Transverse colon (tissue), 4 donors: ENCODE results near the gene ACTR1B.
"Not testable (repeated sequence)": the region's sequence is repeated elsewhere in the genome, so short reads cannot be mapped to it uniquely, and the experiment has no call there.

Experiments used
- CTCF ChIP-seq, 5 experiments: fragments of 200-600 bp in 3 of 5; fragments of 450-650 bp in 2 of 5; sonication (generic) in 3 of 5; IDR thresholded peaks; 1 replicate in 2 of 5; 2 replicates in 3 of 5; pipeline ENCODE4 v1.5.1; 2016 to 2017; ENCODE audit warnings: antibody characterized with exemption in 5 of 5, inconsistent platforms in 3 of 5, mild to moderate bottlenecking in 2 of 5, moderate library complexity in 1 of 5
- EP300 ChIP-seq: sonication (generic); formaldehyde crosslinking; IDR thresholded peaks from one replicate; pipeline ENCODE4 v1.6.1; 2017; ENCODE audit warnings: antibody characterized with exemption, low read depth
- POLR2AphosphoS5 ChIP-seq, 3 donors: sonication (generic); formaldehyde crosslinking; IDR thresholded peaks; one replicate each; pipeline ENCODE4 v1.6.1; 2016; ENCODE audit warnings: antibody characterized with exemption in 3 of 3

GRCh38 chr2:97608745-97609144 lies 55.1 kb downstream of the ACTR1B start:
- TF ChIP-seq CTCF (IDR thresholded peaks at IDR 0.05); EP300; POLR2AphosphoS5 (IDR thresholded peaks at IDR 0.05): not testable (repeated sequence)
